PC-3 (cell line): ENCODE data around the gene TPGS2.
"Not testable (repeated sequence)": the region's sequence is repeated elsewhere in the genome, so short reads cannot be mapped to it uniquely, and the experiment has no call there.

ENCODE experiments used
- CTCF ChIP-seq: fragments of 300-600 bp; sonication (generic); conservative IDR thresholded peaks from 2 replicates; pipeline ENCODE4 v1.5.1; 2017; ENCODE audit warnings: antibody characterized with exemption, low read depth, mild to moderate bottlenecking, low read length
- EZH2 ChIP-seq: fragments of 300-600 bp; sonication (generic); IDR thresholded peaks from one replicate; pipeline ENCODE4 v1.6.1; 2017; ENCODE audit warnings: antibody characterized with exemption, mild to moderate bottlenecking, low read length; ENCODE audit not compliant: unreplicated experiment
- EZH2phosphoT487 ChIP-seq: fragments of 300-600 bp; sonication (generic); IDR thresholded peaks from 2 replicates; pipeline ENCODE4 v1.6.1; 2018; ENCODE audit warnings: mild to moderate bottlenecking, antibody characterized with exemption, low read length, borderline replicate concordance

- not testable (repeated sequence) for TF ChIP-seq CTCF, EZH2phosphoT487, EZH2
These were observed 45.0 kb upstream of the TPGS2 start for GRCh38 chr18:36873826-36874225.
